Measurements from ENCODE around the gene SELENOO. TPM values are rescaled to one million over a fixed set of nuclear protein-coding genes. Genes with fewer than 3 reads are reported as not detected.

Gene SELENOO
- total and polyA plus RNA-seq, 2 of the 13 experiments (the other 11 are each of a cell fraction or from before 2014, with no cell fraction given): 14.4 to 19.0 TPM

GRCh38 chr22:50260801-50261614 is 60.2 kb downstream of the SELENOO start (continued):
- peak; percentile 75; the same call in 1 of the 2 replicates for TF ChIP-seq NRL (CRISPR knock-in tag; IDR thresholded peaks at IDR 0.05; ENCODE audit: borderline replicate concordance)
- TF ChIP-seq MLXIP (CRISPR knock-in tag; IDR thresholded peaks at IDR 0.05; ENCODE audit: borderline replicate concordance): no peak
- no peak for TF ChIP-seq ZNF343 (CRISPR knock-in tag; IDR thresholded peaks at IDR 0.05)
- no peak for TF ChIP-seq THYN1 (CRISPR knock-in tag; IDR thresholded peaks at IDR 0.05; ENCODE audit: borderline replicate concordance, low read depth)
- TF ChIP-seq ZZZ3 (CRISPR knock-in tag; IDR thresholded peaks at IDR 0.05; ENCODE audit: borderline replicate concordance): no peak
- no peak for TF ChIP-seq ZNF136 (CRISPR knock-in tag; IDR thresholded peaks at IDR 0.05; ENCODE audit: low read depth)
- no peak for TF ChIP-seq MXD1 (CRISPR knock-in tag; IDR thresholded peaks at IDR 0.05)
- TF ChIP-seq FIP1L1 (IDR thresholded peaks at IDR 0.05; ENCODE audit: borderline replicate concordance, insufficient read depth, low read depth, low read length): no peak
- TF ChIP-seq ZNF205 (CRISPR knock-in tag; IDR thresholded peaks at IDR 0.05): 0 out of 2 replicates have a peak, but pooled peaks have one; percentile 54
- no peak for TF ChIP-seq ZNF552 (CRISPR knock-in tag; IDR thresholded peaks at IDR 0.05; ENCODE audit: borderline replicate concordance)
- TF ChIP-seq KDM4B (CRISPR knock-in tag; IDR thresholded peaks at IDR 0.05): no peak
- TF ChIP-seq MTA1 (CRISPR knock-in tag; IDR thresholded peaks at IDR 0.05; ENCODE audit: borderline replicate concordance): no peak
- no peak for TF ChIP-seq ZNF75D (CRISPR knock-in tag; IDR thresholded peaks at IDR 0.05; ENCODE audit: borderline replicate concordance)
- 0 out of 2 replicates have a peak, but pooled peaks have one; percentile 31 for TF ChIP-seq ZNF331 (CRISPR knock-in tag; IDR thresholded peaks at IDR 0.05)
- peak; percentile 76; the same call in 1 of the 2 replicates for TF ChIP-seq MYC (CRISPR knock-in tag; IDR thresholded peaks at IDR 0.05; ENCODE audit: borderline replicate concordance)
- TF ChIP-seq ZNF616 (CRISPR knock-in tag; IDR thresholded peaks at IDR 0.05; ENCODE audit: low read depth): 0 out of 2 replicates have a peak, but pooled peaks have one; percentile 30
- TF ChIP-seq ATM (IDR thresholded peaks at IDR 0.05; ENCODE audit: borderline replicate concordance): no peak
- TF ChIP-seq RAD51 (IDR thresholded peaks at IDR 0.05; ENCODE audit: borderline replicate concordance): no peak
- 0 out of 4 replicates have a peak, but pooled peaks of 1 of the 2 experiments have one; percentile 23 for TF ChIP-seq HMGXB4 (CRISPR knock-in tag; IDR thresholded peaks at IDR 0.05; ENCODE audit: borderline replicate concordance in 1 of 2, low read depth in 1 of 2)
- TF ChIP-seq SP140L (CRISPR knock-in tag; IDR thresholded peaks at IDR 0.05; ENCODE audit: borderline replicate concordance): no peak
- TF ChIP-seq ZSCAN25 (CRISPR knock-in tag; IDR thresholded peaks at IDR 0.05): 0 out of 2 replicates have a peak, but pooled peaks have one; percentile 24
- TF ChIP-seq NCOA2 (CRISPR knock-in tag; IDR thresholded peaks at IDR 0.05): no peak
- TF ChIP-seq XRCC5 (optimal IDR thresholded peaks at IDR 0.05; ENCODE audit: low read length): no peak
- no peak; the same call in 1 of the 2 replicates for TF ChIP-seq ZSCAN21 (CRISPR knock-in tag; IDR thresholded peaks at IDR 0.05; ENCODE audit: borderline replicate concordance)

All from HepG2 (cell line).